GM03348 (cell line): ENCODE data around the gene SPPL2A.
"Not testable (repeated sequence)": the region's sequence is repeated elsewhere in the genome, so short reads cannot be mapped to it uniquely, and the experiment has no call there.

Experiments used
- DNase-seq: peaks from one replicate; pipeline ENCODE4 v3.0.0; 2012; ENCODE audit warnings: low spot score

Gene SPPL2A

DNA sequence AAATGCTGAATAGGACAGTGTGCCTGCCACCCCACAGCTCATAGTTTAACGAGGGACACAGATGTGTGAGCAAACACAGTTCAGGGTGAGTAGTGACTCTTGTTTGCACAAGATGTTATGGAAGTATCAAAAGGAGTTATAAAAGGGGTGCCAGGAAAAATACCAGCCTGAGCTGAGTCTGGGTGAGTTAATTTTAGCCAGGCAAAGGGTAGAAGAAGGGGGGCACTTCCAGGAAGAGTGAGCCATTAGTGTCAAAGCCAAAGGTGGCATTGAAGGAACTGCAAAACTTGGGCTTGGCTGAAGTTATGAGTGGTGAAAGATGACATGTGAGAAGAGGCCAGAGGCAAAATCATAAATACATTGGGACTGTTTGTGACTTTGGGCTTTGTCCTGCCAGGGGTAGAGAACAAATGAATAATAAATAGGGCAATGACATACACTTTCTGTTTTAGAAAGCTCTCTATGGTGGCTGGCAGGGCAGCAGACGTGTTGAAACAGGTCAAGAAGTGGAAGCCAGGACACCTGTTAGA lies 1.9 kb upstream of the SPPL2A start:
- no peak for DNase-seq

DNA sequence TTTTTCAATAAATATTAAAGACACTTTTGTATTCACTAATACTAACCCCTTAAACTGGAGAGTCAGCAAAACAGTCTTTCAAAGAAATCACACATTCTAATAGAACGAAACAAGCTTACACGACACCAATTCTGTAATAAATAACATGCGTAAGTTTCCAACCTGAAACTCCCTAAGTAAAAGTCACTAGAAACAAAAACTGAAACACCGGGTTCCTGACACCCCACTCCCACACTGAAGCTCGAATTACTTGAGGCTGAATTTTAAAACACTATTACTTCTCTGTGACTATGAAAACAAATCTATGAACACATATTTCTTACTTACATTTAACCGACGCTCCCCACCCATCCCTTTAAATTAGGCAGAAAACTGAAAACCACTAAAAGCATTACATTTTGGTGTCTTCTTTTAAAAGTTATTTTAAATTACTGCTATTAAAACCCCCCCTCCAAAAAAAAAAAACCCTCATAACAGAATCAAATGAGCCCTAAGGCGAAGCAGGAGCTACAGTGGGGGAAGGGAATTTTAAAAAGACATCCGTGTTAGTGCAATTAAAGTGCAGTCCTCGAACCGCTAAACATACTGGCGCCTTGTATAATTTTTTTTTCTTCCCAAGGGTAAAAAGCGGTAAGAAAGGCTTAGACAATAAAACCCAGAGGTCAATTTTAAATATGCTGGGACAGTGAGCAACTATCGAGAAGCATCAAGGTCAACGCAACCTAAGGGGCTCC lies 878 bp downstream of the SPPL2A start:
- DNase-seq: peak; percentile 23

DNA sequence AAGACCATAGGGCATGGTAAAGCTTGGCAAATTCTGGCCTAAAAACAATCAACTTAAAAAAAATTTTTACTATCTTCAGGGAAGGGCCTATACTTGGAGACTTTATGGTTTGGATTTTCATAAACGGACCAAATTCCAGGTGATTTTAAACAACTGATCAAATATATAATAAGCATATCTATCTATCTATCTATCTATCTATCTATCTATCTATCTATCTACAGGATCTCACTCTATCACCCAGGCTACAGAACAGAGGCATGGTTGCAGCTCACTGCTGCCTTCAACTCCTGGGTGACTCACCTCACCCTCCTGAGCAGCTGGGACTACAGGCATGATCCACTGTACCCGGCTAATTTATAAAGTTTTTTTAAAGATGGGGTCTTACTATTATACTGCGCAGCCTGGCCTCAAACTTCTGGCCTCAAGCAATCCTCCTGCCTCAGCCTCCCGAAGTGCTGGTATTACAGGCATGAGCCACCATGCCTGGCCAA lies 6.7 kb downstream of the SPPL2A start:
- DNase-seq: no peak

DNA sequence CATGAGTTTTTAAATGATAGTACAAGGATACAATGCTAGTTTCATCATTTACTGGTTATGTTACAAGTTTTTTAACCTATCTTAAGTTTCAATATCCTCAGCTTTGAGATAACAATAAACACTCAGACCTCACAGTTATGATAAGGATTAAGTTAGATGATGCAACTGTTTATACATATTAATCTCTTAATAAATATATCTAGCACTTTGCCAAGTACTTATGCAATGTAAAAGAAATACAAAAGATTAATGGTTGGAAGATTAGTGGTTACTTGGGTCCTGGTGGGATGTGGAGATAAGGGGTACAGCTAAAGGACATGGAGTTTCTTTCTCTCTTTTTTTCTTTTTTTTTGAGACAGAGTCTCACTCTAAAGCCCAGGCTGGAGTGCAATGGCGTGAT lies 12.0 kb downstream of the SPPL2A start:
- DNase-seq: no peak

DNA sequence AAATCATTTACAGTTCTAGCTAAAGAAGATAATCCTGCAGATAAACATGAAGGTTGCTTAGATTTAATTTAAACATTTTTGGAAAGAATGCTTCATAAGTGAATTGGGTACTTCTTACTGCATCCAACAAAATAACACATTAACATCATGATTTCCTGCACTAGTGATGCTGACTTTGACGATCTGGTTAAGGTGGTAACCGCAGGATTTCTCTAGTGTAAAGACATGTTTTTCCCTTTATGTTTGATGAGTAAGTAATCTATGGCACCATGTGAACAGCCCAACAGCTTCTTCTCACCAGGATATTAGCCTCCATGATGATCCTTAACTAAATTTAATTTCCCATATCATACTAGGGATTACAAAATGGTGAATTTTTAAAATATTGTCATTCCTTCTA lies 14.1 kb downstream of the SPPL2A start:
- no peak for DNase-seq

DNA sequence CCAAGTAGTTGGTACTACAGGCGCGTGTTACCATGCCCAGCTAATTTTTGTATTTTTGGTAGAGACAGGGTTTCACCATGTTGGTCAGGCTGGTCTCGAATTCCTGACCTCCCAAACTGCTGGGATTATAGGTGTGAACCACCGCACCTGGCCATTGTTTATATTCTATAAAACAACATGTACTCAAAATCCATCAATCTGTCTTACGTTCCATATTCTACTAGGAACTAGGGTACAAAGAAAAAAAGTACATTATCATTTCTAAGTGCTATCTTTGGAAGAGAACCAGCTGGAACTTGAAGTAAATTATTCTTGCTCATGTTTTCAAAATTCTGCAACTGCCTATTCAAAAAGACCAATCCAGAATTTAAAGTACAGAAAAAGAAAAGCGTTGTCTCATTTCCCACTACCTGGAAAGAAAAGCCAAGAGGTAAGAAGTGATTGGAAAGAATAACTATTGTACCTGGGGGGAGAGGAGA lies 15.2 kb downstream of the SPPL2A start:
- DNase-seq: no peak

DNA sequence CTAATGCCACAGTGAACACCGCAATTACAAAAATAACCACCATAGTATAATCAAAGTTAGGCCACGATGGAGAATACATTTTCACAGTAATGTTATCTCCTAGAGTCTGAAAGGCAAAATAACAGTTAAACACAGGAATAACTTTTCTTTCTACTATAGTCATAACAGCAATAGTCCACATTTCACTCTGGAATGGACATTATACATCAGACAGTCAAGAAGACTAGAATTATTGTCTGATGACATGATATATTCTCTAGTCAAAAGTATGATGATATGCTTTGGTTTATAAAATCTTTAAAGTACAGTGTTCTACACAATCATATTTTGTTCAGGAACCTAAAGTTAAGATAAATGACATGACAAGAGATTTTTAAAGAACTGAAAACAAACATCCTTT lies 18.0 kb downstream of the SPPL2A start:
- no peak for DNase-seq

DNA sequence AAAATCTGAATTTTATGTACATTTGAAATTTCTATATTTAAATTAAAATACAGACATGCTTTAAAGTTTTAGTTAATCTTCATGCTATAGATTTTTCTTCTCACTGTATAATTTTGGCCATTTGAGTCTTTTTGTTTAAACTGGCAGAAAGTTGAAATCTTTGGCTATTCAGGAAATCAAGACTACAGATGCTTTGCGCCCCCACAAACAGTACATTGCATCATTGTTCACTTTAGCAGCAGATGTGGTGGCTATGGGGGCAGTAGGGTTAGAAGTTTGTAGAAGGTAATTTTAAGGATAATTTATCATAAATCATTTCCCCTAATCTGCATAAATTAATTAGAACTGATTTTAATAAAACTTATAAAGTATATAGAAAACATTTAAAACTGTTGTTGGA lies 20.9 kb downstream of the SPPL2A start:
- peak; percentile 37 for DNase-seq

DNA sequence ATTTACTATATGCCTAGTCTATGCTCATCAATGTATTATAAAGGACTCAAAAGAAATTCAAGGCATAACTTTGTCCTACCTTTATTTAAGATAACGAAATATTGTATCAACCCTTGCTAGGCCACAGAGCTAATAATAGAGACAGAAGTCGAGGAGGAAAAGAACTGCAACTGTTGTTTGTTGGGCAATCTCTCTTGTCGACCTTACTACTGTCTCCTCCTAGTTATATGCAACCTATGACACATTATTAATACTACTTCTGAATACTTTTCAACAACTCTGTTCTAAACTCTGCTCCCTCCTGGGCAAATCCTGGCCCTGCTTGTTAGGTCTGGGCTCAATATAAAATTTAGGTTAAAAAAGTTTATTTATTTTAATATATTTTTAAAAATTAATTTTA lies 24.6 kb downstream of the SPPL2A start:
- DNase-seq: no peak

DNA sequence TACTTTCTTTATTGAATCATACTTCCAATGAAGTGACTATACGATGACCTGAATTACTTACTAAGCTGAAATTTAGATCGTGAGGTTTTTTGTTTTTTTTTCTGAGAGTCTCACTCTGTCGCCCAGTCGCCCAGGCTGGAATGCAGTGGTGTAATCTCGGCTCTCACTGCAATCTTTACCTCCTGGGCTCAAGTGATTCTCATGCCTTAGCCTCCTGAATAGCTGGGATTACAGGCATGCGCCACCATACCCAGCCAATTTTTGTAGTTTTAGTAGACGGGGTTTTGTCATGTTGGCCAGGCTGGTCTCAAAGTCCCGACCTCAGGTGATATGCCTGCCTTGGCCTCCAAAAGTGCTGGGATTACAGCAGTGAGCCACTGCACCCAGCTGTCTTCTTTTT lies 28.7 kb downstream of the SPPL2A start:
- DNase-seq: no peak

DNA sequence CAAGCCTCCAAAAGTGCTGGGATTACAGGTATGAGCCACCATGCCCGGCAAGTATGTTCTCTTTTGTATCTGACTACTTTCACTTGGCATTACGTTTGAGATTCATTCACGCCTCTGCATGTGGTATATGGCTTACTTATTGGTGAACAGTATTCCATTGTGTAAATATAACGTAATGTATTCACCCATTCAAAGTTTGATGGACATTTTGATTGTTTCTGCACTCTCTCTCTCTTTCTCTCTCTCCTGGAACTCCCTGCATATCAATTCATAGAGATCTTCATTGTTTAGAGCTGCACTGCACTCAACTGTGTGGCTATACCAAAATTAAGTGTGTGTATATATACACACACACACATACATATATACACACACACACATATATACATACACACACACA lies 30.4 kb downstream of the SPPL2A start:
- no peak for DNase-seq

DNA sequence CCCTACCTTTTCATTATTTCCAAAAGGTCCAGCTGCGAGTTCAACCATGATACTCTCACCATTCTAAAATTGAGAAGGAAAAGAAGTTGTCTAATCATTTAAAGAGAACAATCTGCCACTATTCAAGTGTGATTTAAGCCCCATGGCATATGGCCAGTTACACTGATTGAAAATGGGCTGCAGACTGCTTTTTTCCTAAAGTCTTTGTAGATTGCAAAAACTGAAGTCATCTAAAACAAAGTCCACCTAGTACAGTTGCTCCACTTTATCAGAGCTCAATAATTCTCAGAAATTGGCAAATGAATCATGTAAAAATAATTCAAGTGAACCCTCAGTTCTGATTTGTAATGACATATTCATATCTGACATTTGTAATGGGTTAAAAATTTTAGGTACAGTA lies 39.2 kb downstream of the SPPL2A start:
- DNase-seq: no peak

DNA sequence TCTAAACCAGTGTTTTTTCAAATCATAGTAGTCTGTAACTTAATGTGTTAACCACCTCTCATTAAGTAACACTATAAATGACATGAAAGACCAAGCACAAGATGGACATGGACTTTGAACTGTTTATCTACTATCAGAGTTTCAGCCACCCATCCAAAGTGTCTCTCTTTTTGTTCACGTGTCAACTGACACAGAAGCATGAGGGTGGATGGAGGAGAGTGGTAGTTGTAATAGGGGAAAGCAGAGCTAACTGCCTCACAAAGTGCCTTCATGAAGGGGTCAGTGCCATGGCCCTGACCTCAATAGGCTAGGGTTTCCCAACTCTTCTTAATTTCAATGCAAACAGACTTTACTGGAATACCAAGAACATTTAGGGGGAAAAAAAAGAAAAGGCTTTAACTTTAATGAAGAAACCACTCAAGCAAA lies 46.8 kb downstream of the SPPL2A start:
- no peak for DNase-seq

DNA sequence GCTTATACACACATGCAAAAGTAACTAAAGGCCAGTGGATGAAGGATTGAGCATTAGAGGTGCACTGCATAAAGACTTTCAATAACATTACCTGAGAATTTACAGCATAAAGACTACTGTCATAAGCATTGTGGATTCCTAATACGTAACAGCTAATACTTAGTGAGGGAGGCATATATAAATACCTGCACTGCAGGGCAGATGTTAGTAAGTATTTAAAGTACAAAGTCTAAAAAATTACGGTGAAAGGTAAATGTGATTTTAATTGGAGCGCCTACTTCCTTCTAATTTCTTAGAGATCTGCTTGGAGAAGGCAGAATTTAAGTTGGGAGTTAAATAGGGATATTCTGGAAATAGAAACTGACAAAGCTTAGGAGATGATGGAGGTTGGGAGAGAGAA lies 53.5 kb downstream of the SPPL2A start:
- no peak for DNase-seq

DNA sequence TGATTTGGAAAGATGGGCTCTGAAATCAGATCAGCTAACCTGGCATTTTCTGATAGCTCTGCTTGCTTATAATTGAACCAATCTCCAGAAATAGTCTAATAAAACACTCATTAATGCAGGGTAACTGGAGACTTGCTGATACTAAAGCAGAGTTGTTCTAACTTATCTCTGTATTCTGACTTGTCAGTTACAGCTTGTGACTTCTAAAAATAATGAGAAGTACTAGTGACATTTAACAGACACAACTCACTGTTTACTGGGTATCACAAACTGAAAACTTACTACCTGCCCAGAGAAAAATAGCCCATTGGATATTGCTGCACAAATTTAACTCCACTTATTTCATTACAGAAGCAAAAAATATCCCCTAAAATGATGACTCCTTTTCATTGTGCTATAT lies 54.9 kb downstream of the SPPL2A start:
- DNase-seq: no peak

DNA sequence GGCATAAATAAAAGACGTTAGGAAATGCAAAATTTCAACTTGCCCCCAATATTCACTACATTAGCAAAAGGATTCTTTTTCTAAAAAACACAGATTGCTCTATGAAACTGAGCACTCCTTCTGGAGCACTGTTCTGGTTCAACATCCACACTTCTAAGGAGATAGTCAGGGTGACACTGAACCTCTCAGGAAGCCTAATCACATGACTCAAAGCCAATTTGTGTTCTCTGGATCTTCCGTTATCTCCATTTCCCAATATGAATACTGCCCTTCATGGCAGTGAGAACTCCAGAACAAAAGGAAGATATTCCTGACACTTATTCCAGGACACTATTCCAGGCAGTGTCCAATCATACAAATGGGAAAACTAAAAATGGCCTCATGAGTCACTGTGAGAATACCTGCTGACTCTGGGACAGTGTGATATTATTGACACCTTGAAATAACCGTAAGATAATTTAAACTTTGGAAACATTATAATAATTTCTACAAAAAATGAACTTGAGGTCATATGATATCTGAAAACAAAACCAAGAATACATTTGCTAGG lies 57.6 kb downstream of the SPPL2A start:
- DNase-seq: no peak

DNA sequence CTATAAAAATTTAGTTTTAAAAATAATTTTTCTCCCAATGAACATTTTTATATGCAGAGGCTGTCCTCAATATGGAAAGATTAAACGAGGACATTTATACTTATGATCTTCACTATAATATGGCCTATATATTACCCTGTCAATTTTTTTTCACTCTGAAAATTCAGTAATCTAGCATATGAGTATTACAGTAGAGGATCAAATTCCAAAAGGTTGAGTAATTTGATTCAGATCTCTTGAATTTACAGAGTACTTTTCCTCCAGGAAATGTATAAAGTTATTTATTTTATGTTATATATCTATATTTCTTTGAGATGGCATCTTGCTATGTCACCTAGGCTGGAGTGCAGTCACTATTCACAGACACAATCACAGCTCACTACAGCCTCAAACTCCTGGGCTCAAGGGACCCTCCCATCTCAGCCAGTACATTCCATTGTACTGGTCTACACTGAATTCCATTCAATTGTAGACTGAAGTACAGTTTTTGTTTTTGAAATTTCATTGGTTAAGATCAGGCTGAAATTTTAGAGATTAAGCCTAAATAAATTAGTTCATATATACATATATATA lies 62.7 kb downstream of the SPPL2A start:
- DNase-seq: peak; percentile 13

DNA sequence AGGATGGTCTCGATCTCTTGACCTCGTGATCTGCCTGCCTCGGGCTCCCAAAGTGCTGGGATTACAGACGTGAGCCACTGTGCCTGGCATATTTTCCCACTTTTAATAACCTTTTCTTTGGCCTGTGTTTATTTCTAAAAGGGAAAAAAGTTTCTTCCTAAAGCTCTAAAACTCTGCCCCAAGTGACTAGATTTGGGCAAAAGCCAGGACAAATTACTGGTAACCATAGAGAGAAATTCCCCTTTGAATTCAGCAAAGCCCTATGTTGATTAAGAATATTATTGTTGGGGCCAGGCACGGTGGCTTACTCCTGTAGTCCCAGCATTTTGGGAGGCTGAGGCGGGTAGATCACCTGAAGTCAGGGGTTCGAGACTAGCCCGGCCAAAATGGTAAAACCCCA lies 67.4 kb downstream of the SPPL2A start:
- no peak for DNase-seq

DNA sequence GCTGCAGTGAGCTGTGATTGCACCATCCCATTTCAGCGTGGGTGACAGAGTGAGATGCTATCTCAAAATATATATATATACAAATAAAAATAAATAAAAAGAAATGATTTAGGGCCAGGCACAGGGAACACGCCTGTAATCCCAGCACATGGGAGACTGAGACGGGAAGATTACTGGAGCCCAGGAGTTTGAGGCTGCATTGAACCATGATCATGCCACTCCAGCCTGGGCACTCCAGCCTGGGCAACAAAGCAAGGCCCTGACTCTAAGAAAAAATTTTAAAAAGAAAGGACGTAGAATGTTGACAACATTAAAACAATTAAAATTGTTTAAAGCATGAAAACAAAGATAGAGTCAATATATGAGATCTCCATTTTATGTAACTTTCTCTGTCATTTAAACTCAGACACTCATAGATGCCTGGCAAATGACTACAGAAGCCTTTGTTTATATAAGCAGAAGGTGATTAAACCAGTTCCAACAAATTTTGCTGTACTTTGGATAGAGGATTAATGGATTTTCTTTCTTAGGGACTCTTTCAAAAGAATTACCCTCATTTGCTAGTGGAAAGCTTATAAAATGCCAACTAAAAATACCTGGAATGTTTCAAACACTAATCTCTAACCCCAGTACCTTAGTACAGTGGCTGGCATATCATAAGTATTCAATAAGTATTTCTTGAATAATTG lies 68.3 kb downstream of the SPPL2A start:
- no peak for DNase-seq

DNA sequence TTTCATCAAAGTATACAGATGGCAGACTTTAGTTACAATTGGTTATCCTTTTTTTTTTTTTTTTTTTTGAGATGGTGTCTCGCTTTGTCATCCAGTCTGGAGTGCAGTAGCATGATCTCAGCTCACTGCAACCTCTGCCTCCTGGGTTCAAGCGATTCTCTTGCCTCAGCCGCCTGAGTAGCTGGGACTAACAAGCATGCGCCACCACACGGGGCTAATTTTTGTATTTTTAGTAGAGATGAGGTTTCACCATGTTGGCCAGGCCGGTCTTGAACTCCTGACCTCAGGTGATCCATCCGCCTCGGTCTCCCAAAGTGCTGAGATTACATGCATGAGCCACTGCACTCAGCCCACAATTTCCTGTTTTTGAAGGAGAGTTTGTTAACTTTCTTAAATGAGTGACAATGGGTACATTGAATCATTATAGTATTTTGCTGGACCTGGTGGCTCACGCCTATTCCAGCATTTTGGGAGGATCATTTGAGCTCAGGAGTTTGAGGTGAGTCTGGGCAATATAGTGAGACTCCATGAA lies 70.8 kb downstream of the SPPL2A start:
- DNase-seq: not testable (repeated sequence)

DNA sequence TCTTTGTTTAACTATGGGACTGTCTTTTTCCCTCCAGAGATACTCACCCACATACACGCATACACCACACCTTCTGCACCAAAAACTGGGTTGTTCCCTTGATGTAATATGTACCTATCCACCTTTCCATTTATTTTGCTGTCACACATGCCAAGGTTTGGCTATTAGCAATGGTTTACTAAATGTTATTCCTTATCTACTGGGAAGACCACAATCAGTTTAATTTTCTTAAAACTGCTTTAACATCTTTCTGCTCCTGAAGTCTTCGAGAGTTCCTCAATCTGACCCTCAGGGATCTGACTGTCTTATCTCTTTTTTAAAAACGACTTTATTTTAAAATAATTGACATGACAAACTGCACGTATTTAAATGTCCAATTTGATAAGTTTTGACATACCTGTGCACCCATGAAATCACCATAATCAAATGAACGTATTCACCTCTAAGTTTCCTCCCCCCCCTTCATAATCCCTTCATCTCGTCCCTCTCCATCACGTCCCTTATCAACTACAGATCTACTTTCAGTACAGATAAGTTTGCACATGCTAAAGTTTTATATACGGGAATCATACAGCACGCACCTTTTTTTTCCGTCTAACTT lies 78.1 kb downstream of the SPPL2A start:
- DNase-seq: no peak
